Transverse colon (tissue), 4 donors: ENCODE data around the gene PES1. TPM values are rescaled to one million over a fixed set of nuclear protein-coding genes. Genes with fewer than 3 reads are reported as not detected.

Experiments used
- DNase-seq: peaks from one replicate; pipeline ENCODE4 v3.0.0-alpha.2; 2019
- H3K27ac ChIP-seq, 4 donors: fragments of 200-600 bp; sonication (generic); 2 replicates each; pipeline ENCODE4 v1.5.1; 2016 to 2018; ENCODE audit warnings: inconsistent platforms in 4 of 4
- H3K27me3 ChIP-seq: fragments of 200-600 bp; sonication (generic); 2 replicates; pipeline ENCODE4 v1.5.1; 2017; ENCODE audit warnings: inconsistent platforms
- H3K36me3 ChIP-seq, 4 donors: fragments of 200-600 bp; sonication (generic); 2 replicates each; pipeline ENCODE4 v1.5.1; 2017 to 2019; ENCODE audit warnings: inconsistent platforms in 4 of 4
- H3K4me1 ChIP-seq, 4 donors: fragments of 200-600 bp; sonication (generic); 2 replicates each; pipeline ENCODE4 v1.5.1; 2017 to 2020; ENCODE audit warnings: inconsistent platforms in 4 of 4
- H3K4me3 ChIP-seq, 4 donors: fragments of 200-600 bp; sonication (generic); 1 replicate in 1 of 4; 2 replicates in 3 of 4; pipeline versions ENCODE4 v1.5.1 to v1.6.1; 2017 to 2019; ENCODE audit warnings: inconsistent platforms in 4 of 4
- H3K9me3 ChIP-seq, 2 donors: fragments of 200-600 bp; sonication (generic); 2 replicates each; pipeline ENCODE4 v1.5.1; 2017 to 2019; ENCODE audit warnings: inconsistent platforms in 2 of 2
- CTCF ChIP-seq, 5 experiments: fragments of 200-600 bp in 3 of 5; fragments of 450-650 bp in 2 of 5; sonication (generic) in 3 of 5; IDR thresholded peaks; 1 replicate in 2 of 5; 2 replicates in 3 of 5; pipeline ENCODE4 v1.5.1; 2016 to 2017; ENCODE audit warnings: antibody characterized with exemption in 5 of 5, inconsistent platforms in 3 of 5, mild to moderate bottlenecking in 2 of 5, moderate library complexity in 1 of 5
- WGBS, 2 donors: methylation state at CpG; one replicate each; pipeline ENCODE4 v1.1.5; 2018; ENCODE audit warnings: low coverage in 1 of 2; 5-methylcytosine and 5-hydroxymethylcytosine counted together
- in situ Hi-C, 4 donors: fragments of 200-750 bp; cut with MboI; loops; one replicate each; pipeline versions ENCODE4 v1.15.0 to v1.15.1; 2017; ENCODE audit warnings: low sequenced_read_pairs in 3 of 4, low pct_ligation_motif_present in 1 of 4, low pct_unique_long_range_greater_than_20kb in 1 of 4
- intact Hi-C: fragments of 100-400 bp; cut with DNase I; formaldehyde crosslinking; loops from one replicate; pipeline ENCODE4 v1.15.1; 2023; ENCODE audit warnings: low total_unique reads
- total RNA-seq, 4 donors: library from RNA; depleted of rRNA; stranded (reverse); fragments of >200 nt; gene quantifications; one replicate each; pipeline ENCODE4 v1.1.0, GENCODE V29; 2016

PES1 gene
- total RNA-seq, 4 donors from 2014 or later, result 13.5 to 39.5 (median 30.6) TPM

GRCh38 chr22:30526656-30527055, 65.1 kb downstream of the PES1 start:
- H3K4me3 ChIP-seq, result no peak overlapping the region
- WGBS, 2 donors, result 67 to 83% methylated on average over 1 to 4 of the region's 4 CpGs
- H3K9me3 ChIP-seq, result no peaks in the 10 kb centered on the region
- H3K27ac ChIP-seq, result no peak overlapping the region
- no peak for DNase-seq
- intact Hi-C loops, result no loop called here
- no peaks in the 10 kb centered on the region for H3K36me3 ChIP-seq
- in situ Hi-C loops, result no loop called here
- no peak for TF ChIP-seq CTCF (IDR thresholded peaks at IDR 0.05)
- H3K27me3 ChIP-seq, result no peaks in the 10 kb centered on the region
- no peaks in the 10 kb centered on the region for H3K4me1 ChIP-seq

Other genes with a start within 250 kb of the PES1 start
- gene SF3A1, start 235.0 kb downstream of the PES1 start, total RNA-seq, result 100 to 1,000 TPM in 2 of 4 donors, 10 to 100 TPM in 2; 73.2 to 664 (median 99.3) TPM
- 1 to 10 TPM; 1.4 to 5.2 (median 3.3) TPM for gene CCDC157, start 234.9 kb downstream of the PES1 start, total RNA-seq
- gene RNF215, start 204.5 kb downstream of the PES1 start, total RNA-seq, result 10 to 100 TPM in 2 of 4 donors, 1 to 10 TPM in 2; 3.2 to 65.5 (median 9.8) TPM
- gene SEC14L2, start 194.9 kb downstream of the PES1 start, total RNA-seq, result 1 to 10 TPM in 3 of 4 donors, not detected in 1; 2.2 to 5.5 (median 4.5) TPM
- gene MTFP1, start 166.1 kb downstream of the PES1 start, total RNA-seq, result 10 to 100 TPM in 3 of 4 donors, 1 to 10 TPM in 1; 2.0 to 48.6 (median 21.4) TPM
- gene SEC14L3, start 119.9 kb downstream of the PES1 start, total RNA-seq, result not detected
- gene SEC14L4, start 86.2 kb downstream of the PES1 start, total RNA-seq, result not detected
- gene SEC14L6, start 45.2 kb downstream of the PES1 start, total RNA-seq, result under 1 TPM in 2 of 4 donors, not detected in 2; 0.14 to 0.48 TPM
- gene GAL3ST1, start 17.2 kb downstream of the PES1 start, total RNA-seq, result 10 to 100 TPM in 1 of 4 donors, 1 to 10 TPM in 3; 5.6 to 24.2 (median 8.7) TPM
- gene TCN2, start 15.3 kb upstream of the PES1 start, total RNA-seq, result 10 to 100 TPM; 16.5 to 63.8 (median 28.4) TPM
- 10 to 100 TPM in 3 of 4 donors, 1 to 10 TPM in 1; 6.4 to 21.3 (median 15.7) TPM for gene SLC35E4, start 43.9 kb upstream of the PES1 start, total RNA-seq
- gene DUSP18, start 76.0 kb upstream of the PES1 start, total RNA-seq, result 10 to 100 TPM; 13.7 to 38.2 (median 29.8) TPM
- gene OSBP2, start 103.0 kb upstream of the PES1 start, total RNA-seq, result 1 to 10 TPM in 3 of 4 donors, under 1 TPM in 1; 0.60 to 7.5 (median 4.3) TPM